K562 (cell line): ENCODE data around the gene FMOD. TPM values are rescaled to one million over a fixed set of nuclear protein-coding genes. Genes with fewer than 3 reads are reported as not detected.
A peak's percentile ranks its signal among the peaks of the same experiment; 100 is the strongest.

Experiments used
- ATF3 ChIP-seq, 2 experiments: fragments of 450-650 bp in 1 of 2; sonication (generic) in 1 of 2; formaldehyde crosslinking in 1 of 2; IDR thresholded peaks in 1 of 2; conservative IDR thresholded peaks in 1 of 2; 2 replicates each; pipeline versions ENCODE4 v1.6.1 to v1.8.1; 2016 to 2023; ENCODE audit warnings: mild to moderate bottlenecking in 2 of 2, moderate library complexity in 2 of 2, inconsistent platforms in 1 of 2, missing genetic modification reagents in 1 of 2
- BCOR ChIP-seq: fragments of 450-650 bp; IDR thresholded peaks from 2 replicates; pipeline ENCODE4 v1.6.1; 2016
- CREM ChIP-seq: IDR thresholded peaks from 2 replicates; pipeline ENCODE4 v1.6.1; 2014; ENCODE audit warnings: antibody characterized with exemption, low read depth
- EZH2 ChIP-seq: IDR thresholded peaks from 2 replicates; pipeline ENCODE4 v1.6.1; 2012; ENCODE audit warnings: low read depth, mild to moderate bottlenecking, inconsistent platforms, low read length, borderline replicate concordance
- KAT2B ChIP-seq: IDR thresholded peaks from one replicate; pipeline ENCODE4 v1.6.1; 2012; ENCODE audit warnings: low read depth, mild to moderate bottlenecking, control low read depth, inconsistent platforms, low read length, moderate library complexity
- MGA ChIP-seq: fragments of 450-650 bp; IDR thresholded peaks from 2 replicates; pipeline ENCODE4 v1.6.1; 2016; ENCODE audit warnings: mild to moderate bottlenecking, moderate library complexity
- THAP12 ChIP-seq: fragments of 250-450 bp; sonication (Bioruptor Pico); IDR thresholded peaks from 2 replicates; pipeline ENCODE4 v1.9.0; 2021; ENCODE audit warnings: mild to moderate bottlenecking, inconsistent platforms
- XRCC5 ChIP-seq: fragments of 200-400 bp; formaldehyde crosslinking; IDR thresholded peaks from 2 replicates; pipeline ENCODE4 v1.6.1; 2017; ENCODE audit warnings: low read depth, mild to moderate bottlenecking, low read length
- ZC3H8 ChIP-seq: fragments of 450-650 bp; IDR thresholded peaks from 2 replicates; pipeline ENCODE4 v1.6.1; 2017
- ZNF75A ChIP-seq: fragments of 450-650 bp; formaldehyde crosslinking; IDR thresholded peaks from 2 replicates; pipeline ENCODE4 v1.4.0; 2020; ENCODE audit warnings: mild to moderate bottlenecking
- polyA plus RNA-seq, 8 experiments: library from polyadenylated mRNA; depleted of rRNA in 4 of 8; stranded (reverse) in 5 of 8; unstranded in 3 of 8; fragments of >200 nt; fragmentation: Nextera tagmentation in 2 of 8; fragmentation: Illumina TruSeq in 1 of 8; extraction: Ambion mirVana in 2 of 8; extraction: Trizol in 1 of 8; gene quantifications; 2 replicates each; pipeline versions ENCODE4 v1.2.1 to v1.2.3, GENCODE V29; 2011 to 2014; ENCODE audit warnings: inconsistent platforms in 1 of 8, missing spikeins in 1 of 8
- total RNA-seq, 7 experiments: library from RNA; depleted of rRNA in 6 of 7; stranded (reverse); fragments of >200 nt in 6 of 7; fragmentation: Illumina TruSeq in 2 of 7; extraction: Trizol in 2 of 7; gene quantifications; 2 replicates each; pipeline versions ENCODE4 v1.2.1 to v1.2.3, GENCODE V29; 2011 to 2021; ENCODE audit warnings: low replicate concordance in 1 of 7

Gene FMOD
- total and polyA plus RNA-seq, 9 of the 15 experiments (the other 6 are each of a cell fraction or from before 2014, with no cell fraction given): 0.03 to 0.13 (median 0.03) TPM; not detected in 6

- peak; percentile 83 for TF ChIP-seq BCOR
- TF ChIP-seq MGA: no peak
- 0 out of 2 replicates have a peak, but pooled peaks have one; percentile 7 for TF ChIP-seq THAP12 (CRISPR knock-in tag)
- no peak for TF ChIP-seq KAT2B
- no peak for TF ChIP-seq ZC3H8
- 0 out of 2 replicates have a peak, but pooled peaks have one; percentile 43 for TF ChIP-seq XRCC5
- TF ChIP-seq EZH2: no peak
- TF ChIP-seq ATF3 (IDR thresholded peaks at IDR 0.05): no peak
- TF ChIP-seq ATF3 (CRISPR knock-in tag; conservative IDR thresholded peaks at IDR 0.05): 0 out of 2 replicates have a peak, but pooled peaks have one; percentile 25
- no peak for TF ChIP-seq CREM
- TF ChIP-seq ZNF75A (CRISPR knock-in tag): no peak
These were observed 12.4 kb downstream of the FMOD start (continued) for GRCh38 chr1:203338335-203339036.
